Skeletal muscle tissue (tissue), 4 donors: ENCODE data around the gene PHF14. TPM values are rescaled to one million over a fixed set of nuclear protein-coding genes. Genes with fewer than 3 reads are reported as not detected.

Experiments
- H3K27ac ChIP-seq: one replicate; pipeline ENCODE4 v1.7.0; 2013; ENCODE audit warnings: mild to moderate bottlenecking, low read depth, low read length, inconsistent platforms
- H3K27me3 ChIP-seq, 3 donors: one replicate each; pipeline ENCODE4 v1.7.0; 2013; ENCODE audit warnings: low read length in 3 of 3; ENCODE audit not compliant: control insufficient read depth in 3 of 3, insufficient read depth in 3 of 3
- H3K36me3 ChIP-seq, 3 donors: one replicate each; pipeline ENCODE4 v1.7.0; 2013; ENCODE audit warnings: low read length in 3 of 3; ENCODE audit not compliant: control insufficient read depth in 3 of 3, insufficient read depth in 3 of 3
- H3K4me1 ChIP-seq, 3 donors: one replicate each; pipeline ENCODE4 v1.7.0; 2013; ENCODE audit warnings: low read length in 3 of 3, mild to moderate bottlenecking in 3 of 3; ENCODE audit not compliant: control insufficient read depth in 3 of 3, insufficient read depth in 3 of 3
- H3K4me3 ChIP-seq, 3 donors: one replicate each; pipeline ENCODE4 v1.7.0; 2013; ENCODE audit warnings: low read length in 3 of 3
- H3K9ac ChIP-seq, 3 donors: one replicate each; pipeline ENCODE4 v1.7.0; 2013; ENCODE audit warnings: low read length in 3 of 3, mild to moderate bottlenecking in 3 of 3, moderate library complexity in 2 of 3, low read depth in 1 of 3
- H3K9me3 ChIP-seq, 3 donors: one replicate each; pipeline ENCODE4 v1.7.0; 2013; ENCODE audit warnings: low read length in 3 of 3; ENCODE audit not compliant: control insufficient read depth in 3 of 3
- total RNA-seq: library from RNA; depleted of rRNA; stranded (reverse); fragments of >200 nt; gene quantifications from one replicate; pipeline ENCODE4 v1.2.3, GENCODE V29; 2014
- donor health status: Osteomylitis.

The PHF14 gene
- total RNA-seq, 1 donor from 2014 or later, result 50.1 TPM

DNA sequence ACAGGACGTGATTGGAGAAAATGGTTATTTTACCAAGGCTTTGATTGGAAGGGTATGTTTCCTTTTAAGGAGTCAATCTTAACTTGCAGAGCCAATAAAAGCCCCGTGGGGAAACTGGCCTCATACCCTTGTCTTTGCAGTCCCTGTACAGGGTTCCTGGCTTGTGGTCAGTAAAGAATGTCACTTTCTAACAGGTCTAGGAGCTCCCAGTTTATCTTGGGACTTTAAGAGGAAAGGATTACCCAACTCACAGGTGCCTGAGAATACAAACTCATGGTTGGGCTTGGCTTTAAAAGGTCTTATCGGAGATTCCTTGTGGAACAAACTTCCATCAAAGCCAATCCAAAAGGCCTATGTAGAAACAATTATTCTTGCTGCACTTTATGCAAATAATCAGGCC, 221.8 kb downstream of the PHF14 start:
- no peak overlapping the region for H3K4me3 ChIP-seq
- no peak overlapping the region for H3K9ac ChIP-seq
- H3K9me3 ChIP-seq, result no peaks in the 10 kb centered on the region
- no peak overlapping the region for H3K27ac ChIP-seq
- no peaks in the 10 kb centered on the region for H3K4me1 ChIP-seq
- H3K27me3 ChIP-seq, result peaks cover 0 to 4% (median 0%) of the 10 kb centered on the region in 3 donors
- H3K36me3 ChIP-seq, result no peaks in the 10 kb centered on the region

DNA sequence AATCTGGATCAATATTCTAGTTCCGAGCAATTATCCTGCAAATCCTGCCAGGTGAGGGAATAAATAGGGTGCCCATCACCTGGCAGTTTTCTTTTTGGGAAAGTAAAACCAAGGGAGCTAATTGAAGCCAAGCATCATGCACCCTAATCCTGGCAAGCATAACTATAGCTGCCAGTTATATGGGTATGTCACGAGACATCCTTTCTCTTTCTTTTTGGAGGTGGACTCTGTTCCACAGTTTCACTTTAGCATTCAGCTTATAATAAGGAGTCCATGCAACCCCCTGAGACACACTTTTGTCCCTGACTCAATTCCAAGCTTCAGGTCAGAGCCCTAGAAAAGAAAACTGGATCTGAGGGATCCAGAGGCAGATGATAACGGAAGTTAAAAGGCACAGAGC, 222.5 kb downstream of the PHF14 start:
- Histone ChIP-seq H3K9me3 (no peaks in the 10 kb centered on the region), H3K9ac (no peak overlapping the region), H3K27me3 (peaks cover 0 to 4% (median 0%) of the 10 kb centered on the region in 3 donors), H3K4me1 (no peaks in the 10 kb centered on the region), H3K4me3 (no peak overlapping the region), H3K27ac (no peak overlapping the region), H3K36me3 (no peaks in the 10 kb centered on the region)

DNA sequence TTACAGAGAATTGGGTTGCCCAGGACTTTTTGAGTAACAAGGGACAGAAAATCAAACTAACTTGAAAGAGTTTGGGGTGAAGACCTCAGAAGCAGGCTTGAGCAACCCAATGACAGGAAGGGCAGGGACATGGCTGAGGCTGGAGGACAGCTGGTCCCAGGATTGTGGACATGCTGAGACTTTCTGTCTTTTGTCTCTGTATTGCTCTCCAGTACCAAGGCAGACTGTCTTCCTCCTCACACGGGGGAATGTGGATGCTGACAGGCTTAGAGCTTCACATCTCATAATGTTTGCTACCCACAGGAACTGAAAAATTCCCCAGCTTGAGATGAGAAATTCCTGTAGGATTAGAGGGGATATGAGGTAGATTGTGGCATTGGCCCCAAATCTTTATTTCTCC, 229.6 kb downstream of the PHF14 start:
- H3K27ac ChIP-seq, result no peak overlapping the region
- H3K9ac ChIP-seq, result no peak overlapping the region
- H3K4me3 ChIP-seq, result no peak overlapping the region
- no peaks in the 10 kb centered on the region for H3K36me3 ChIP-seq
- H3K9me3 ChIP-seq, result no peaks in the 10 kb centered on the region
- no peaks in the 10 kb centered on the region for H3K4me1 ChIP-seq
- H3K27me3 ChIP-seq, result no peaks in the 10 kb centered on the region

DNA sequence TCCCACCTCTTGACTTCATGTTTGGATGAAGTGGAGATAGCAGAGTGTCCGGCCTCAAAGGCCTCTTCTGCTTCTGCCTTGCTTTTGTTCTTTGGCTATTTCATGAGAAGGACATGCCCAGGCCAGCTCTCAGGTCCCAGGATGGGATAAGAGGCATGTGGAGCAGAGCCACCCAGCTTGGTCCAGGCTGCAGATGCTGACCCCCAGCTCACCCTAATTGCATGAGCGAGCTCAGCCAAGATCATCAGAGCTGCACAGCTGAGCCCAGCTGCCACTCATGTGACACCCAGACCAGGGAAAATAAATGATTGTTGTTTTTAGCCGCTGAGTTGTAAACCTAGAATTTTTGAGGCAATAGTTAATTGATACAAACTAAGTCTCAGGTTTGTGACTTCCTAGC, 230.0 kb downstream of the PHF14 start:
- Histone ChIP-seq H3K4me3 (no peak overlapping the region), H3K27me3 (no peaks in the 10 kb centered on the region), H3K27ac (no peak overlapping the region), H3K36me3 (no peaks in the 10 kb centered on the region), H3K9me3 (no peaks in the 10 kb centered on the region), H3K4me1 (no peaks in the 10 kb centered on the region), H3K9ac (no peak overlapping the region)

DNA sequence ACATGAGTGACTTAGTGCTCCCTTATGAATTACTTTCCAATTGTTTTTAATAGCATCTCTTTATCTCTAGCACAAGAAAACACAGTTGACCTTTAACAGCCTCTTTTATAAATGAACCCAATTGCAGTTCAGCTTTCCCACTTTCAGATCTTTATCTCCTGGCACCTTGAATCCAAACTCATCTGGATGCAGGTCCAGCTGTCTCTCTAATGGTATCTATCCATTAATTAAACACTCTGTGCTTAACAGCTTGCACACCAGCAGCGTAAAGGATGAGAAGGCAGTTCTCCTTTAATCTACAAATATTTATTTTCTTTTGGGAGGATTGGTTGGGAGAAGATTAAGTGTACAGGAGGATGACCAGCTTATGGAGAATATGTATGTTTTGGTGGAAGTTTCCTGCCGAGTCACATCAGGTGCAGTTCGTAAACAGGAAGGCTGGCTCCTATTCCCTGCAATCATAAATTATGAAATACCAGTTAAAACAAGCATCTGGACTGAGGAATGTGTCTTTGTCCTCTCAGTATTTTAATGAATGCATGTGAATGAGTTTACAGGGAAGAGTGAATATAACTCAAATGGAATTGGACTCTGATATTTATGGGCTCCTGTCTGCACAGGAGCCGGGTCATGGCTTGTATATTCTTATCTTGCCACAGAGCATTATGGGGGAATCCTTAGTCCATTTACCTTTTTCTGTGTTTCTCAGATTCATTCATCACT, 232.7 kb downstream of the PHF14 start:
- Histone ChIP-seq H3K9ac (no peak overlapping the region), H3K4me1 (no peaks in the 10 kb centered on the region), H3K4me3 (no peak overlapping the region), H3K27ac (no peak overlapping the region), H3K9me3 (no peaks in the 10 kb centered on the region), H3K36me3 (no peaks in the 10 kb centered on the region), H3K27me3 (no peaks in the 10 kb centered on the region)

DNA sequence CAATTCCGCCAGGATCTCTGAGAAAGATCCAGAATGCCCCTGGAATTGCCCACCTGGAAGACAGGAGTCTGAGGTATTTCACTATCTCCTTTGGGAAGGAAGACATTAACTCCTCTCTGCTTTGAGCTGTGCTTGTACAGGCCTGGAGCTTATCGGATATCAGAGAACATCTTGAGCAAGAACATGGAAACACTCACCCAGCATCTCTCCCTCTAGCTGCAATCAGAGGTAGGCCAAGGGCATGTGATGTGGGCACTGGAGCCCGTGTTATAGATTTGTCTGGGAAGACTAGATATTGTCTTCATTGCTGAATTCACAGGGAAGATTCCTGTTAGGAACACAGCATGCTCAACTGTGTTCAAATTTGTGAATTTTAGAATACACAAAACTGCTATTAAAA, 233.9 kb downstream of the PHF14 start:
- Histone ChIP-seq H3K9me3 (no peaks in the 10 kb centered on the region), H3K4me3 (no peak overlapping the region), H3K36me3 (no peaks in the 10 kb centered on the region), H3K27ac (no peak overlapping the region), H3K9ac (no peak overlapping the region), H3K27me3 (no peaks in the 10 kb centered on the region), H3K4me1 (no peaks in the 10 kb centered on the region)

DNA sequence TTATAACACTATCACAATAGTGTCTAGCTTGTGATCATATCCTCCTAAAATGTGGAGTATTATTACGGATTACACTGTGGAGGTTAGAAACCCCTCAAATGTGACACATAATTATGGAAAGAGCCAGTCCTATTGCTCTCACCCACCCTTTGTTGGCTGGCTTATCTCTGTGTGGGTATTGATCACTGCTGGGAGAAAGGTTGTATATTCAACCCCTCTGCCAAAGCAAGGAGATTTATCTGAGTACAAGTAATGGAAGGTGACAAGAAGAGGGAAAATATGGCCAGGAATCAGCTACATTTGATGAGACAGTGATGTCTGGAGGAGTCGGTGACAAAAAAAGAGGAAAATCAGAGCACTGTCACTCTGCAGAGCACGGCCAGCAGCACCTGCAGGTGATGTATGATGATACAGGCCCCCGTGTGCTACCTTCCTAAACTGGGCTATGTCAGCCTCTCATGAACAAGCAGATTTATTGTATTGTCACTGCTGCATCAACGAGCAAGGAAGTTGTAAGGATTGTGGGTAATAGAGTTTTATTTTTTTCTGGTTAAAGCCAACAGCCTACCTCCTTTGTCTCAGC, 235.3 kb downstream of the PHF14 start:
- H3K9me3 ChIP-seq, result no peaks in the 10 kb centered on the region

DNA sequence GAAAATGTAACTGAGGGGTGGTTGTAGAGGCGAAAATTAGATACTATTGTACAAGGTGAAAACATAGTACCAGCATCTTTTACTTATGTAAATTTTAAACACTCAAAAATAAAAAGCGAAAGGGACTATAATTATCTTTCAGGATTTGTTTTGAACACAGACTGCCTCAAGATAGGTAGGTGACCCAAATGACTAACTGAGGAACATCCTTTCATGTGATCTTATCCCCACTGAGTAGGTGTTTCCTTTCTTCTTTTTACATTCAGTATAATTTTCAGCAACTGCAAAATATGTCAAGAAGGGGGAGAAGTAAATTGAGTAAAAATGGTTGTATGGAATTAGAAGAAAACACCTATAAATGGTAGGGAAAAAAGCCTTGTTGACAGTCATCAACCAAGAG, 236.7 kb downstream of the PHF14 start:
- Histone ChIP-seq H3K4me3 (no peak overlapping the region), H3K4me1 (no peaks in the 10 kb centered on the region), H3K36me3 (no peaks in the 10 kb centered on the region), H3K9me3 (no peaks in the 10 kb centered on the region), H3K27ac (no peak overlapping the region), H3K9ac (no peak overlapping the region), H3K27me3 (no peaks in the 10 kb centered on the region)

More for the DNA sequence above, 235.3 kb downstream of the PHF14 start:
- no peak overlapping the region for H3K27ac ChIP-seq
- no peaks in the 10 kb centered on the region for H3K36me3 ChIP-seq
- no peak overlapping the region for H3K4me3 ChIP-seq
- no peaks in the 10 kb centered on the region for H3K27me3 ChIP-seq
- no peaks in the 10 kb centered on the region for H3K4me1 ChIP-seq
- H3K9ac ChIP-seq, result no peak overlapping the region

DNA sequence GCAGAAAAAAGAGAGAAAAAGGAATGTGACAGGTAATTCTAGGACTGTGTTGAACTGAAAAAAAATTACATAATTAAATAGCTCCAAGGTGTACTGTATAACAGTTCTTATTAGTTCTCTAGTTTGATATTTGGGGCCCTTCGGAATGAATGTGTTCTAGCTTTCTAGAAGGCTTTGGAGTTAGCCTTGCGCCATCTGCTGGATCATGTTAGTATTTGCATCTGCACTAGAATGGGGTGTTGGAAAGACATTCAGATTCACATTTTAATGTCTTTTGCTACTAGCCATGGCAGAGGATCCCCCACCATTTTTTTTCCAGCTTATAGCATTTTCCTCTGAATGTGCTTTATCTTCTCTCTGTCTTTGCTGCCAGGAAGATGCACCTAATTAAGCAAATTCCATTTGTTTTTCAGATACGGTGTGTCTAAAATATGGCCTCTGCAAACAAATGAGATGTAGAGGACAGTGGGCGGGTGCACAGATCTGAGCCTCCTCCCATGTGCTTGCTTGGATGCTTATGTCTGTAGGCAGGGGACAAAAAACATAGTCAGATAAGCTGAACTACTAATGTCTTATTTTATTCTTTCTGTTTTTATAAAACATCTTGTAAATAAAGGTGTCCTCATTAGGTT, 238.5 kb downstream of the PHF14 start:
- Histone ChIP-seq H3K4me1 (no peaks in the 10 kb centered on the region), H3K4me3 (no peak overlapping the region), H3K27me3 (no peaks in the 10 kb centered on the region), H3K9me3 (no peaks in the 10 kb centered on the region), H3K9ac (no peak overlapping the region), H3K27ac (no peak overlapping the region), H3K36me3 (no peaks in the 10 kb centered on the region)

DNA sequence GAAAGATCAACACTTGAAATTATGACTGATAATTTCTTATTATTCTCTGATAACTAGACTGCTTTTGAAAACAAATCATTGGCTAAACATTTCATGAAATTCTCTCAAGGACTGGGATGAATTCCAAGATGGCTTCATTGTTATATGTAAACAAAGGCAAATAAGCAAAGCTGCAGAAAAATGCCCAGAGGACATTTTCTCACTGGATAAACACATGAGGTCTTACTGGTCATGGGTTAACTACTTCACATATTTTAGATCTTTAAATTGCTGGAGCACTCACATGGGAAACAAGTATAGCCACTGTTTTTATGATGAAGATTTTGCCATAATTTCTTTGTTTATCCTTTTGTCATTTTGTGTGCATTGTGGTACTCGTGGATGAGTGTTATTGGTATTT, 239.1 kb downstream of the PHF14 start:
- Histone ChIP-seq H3K9ac (no peak overlapping the region), H3K36me3 (no peaks in the 10 kb centered on the region), H3K9me3 (no peaks in the 10 kb centered on the region), H3K27ac (no peak overlapping the region), H3K4me1 (no peaks in the 10 kb centered on the region), H3K4me3 (no peak overlapping the region), H3K27me3 (no peaks in the 10 kb centered on the region)
